ENCODE measurements around the gene OR1M1.

GRCh38 chr19:9115307-9115813, 28.5 kb downstream of the OR1M1 start, which contains the start of gene OR7G1:
- TF ChIP-seq CTCF (IDR thresholded peaks at IDR 0.05; ENCODE audit: poor library complexity) (no peak), EZH2phosphoT487 (IDR thresholded peaks at IDR 0.05; ENCODE audit: low read depth, severe bottlenecking, unreplicated experiment) (no peak)
